HG03442 (cell line): ENCODE measurements around the gene KRTDAP.

Experiments used
- ATAC-seq: cut with Tn5 transposase; IDR thresholded peaks from one replicate; pipeline ENCODE4 v1.9.1; 2021; ENCODE audit warnings: mild to moderate bottlenecking, moderate library complexity; ENCODE audit not compliant: unreplicated experiment

Gene KRTDAP, protein sequence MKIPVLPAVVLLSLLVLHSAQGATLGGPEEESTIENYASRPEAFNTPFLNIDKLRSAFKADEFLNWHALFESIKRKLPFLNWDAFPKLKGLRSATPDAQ

DNA sequence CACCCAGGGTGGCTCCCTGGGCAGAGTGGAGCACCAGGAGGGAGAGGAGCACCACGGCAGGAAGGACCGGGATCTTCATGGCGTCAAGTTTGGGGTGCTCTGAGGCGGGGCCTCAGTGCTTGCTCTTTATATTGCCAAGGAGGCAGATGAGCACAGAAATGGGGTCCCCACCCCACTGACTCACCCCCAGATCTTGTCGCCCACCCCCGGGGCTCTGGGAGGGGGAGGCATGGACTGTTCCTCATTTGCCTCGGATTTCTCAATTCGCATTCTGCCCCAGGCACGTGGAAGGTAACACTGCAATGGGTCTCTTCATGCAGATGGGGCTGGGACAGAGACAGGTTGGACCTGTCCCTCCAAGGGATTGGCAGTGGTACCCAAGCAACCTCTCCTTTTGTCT, at the start of gene KRTDAP:
Gene KRTDAP (minus strand): TSS at position 101 of the 400 bp plus-strand sequence. CDS start 22 bp downstream, at position 79.
- ATAC-seq: no peak

DNA sequence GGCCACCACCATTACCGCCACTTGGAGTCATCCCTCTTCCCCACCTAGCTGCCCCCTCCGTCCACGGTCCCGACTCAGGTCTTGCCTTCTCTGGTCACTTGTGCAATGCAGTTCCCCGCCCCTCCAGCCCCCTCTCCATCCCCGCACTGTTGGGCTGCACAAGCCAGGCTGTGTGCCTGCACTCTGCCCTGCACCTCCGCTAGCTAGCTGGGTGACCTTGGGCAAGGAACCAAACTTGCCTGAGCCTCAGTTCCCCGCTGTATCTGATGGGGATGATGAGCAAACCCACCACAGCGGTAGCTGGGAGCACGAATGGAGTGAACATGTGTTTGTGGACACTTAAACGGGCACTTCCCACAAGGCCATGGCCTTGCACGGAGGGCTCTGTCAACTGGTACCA, 49.6 kb upstream of the KRTDAP start:
- ATAC-seq: no peak

DNA sequence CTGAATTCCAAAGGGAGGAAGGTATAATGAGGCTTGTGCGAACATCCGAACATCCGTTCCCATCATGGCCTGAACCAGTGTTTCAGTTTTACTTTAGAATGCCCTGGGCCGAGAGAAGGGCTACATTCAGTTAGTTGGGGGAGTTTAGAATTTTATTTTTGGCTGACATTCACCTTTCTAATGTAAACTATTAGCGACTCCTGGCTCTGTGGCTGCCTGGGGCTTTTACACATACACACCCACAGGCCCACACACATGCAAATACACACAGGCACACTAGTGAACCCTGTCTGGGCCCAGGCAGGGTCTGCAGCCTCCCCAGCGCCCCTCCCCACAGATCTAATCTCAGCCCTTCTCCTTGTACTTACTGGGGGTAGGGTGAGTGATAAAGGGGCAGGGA, 49.0 kb upstream of the KRTDAP start:
- no peak for ATAC-seq

DNA sequence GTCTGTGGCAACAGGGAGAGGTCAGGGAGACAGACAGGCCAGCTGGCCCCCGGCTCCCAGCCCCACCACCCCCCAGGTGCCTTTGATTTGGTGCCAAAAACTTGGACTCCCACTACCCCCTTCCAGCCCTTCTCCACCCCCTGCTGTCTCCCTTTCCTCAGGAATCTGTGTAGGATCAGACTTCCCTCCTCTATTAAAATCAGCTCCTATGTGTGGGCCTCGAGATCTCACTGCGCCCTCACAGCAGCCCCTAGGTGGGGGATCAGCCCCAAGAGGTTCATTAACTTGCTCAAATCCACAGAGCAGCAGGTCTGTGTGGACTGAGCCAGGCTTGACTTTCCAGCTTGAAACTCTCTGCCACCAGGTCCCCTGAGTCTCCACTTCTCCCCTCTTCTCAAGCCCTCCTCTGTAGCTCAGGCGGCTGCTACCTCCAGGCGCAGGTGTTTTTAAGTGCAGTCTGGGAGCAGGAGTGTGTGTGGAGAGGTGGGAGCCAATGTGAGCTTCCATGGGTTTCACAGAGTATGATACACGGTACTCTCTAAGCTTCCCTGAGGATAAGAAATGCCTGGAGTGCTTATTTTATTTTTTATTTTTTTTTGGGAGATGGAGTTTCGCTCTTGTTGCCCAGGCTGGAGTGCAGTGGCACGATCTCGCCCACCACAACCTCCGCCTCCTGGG, 44.7 kb upstream of the KRTDAP start:
- no peak for ATAC-seq

DNA sequence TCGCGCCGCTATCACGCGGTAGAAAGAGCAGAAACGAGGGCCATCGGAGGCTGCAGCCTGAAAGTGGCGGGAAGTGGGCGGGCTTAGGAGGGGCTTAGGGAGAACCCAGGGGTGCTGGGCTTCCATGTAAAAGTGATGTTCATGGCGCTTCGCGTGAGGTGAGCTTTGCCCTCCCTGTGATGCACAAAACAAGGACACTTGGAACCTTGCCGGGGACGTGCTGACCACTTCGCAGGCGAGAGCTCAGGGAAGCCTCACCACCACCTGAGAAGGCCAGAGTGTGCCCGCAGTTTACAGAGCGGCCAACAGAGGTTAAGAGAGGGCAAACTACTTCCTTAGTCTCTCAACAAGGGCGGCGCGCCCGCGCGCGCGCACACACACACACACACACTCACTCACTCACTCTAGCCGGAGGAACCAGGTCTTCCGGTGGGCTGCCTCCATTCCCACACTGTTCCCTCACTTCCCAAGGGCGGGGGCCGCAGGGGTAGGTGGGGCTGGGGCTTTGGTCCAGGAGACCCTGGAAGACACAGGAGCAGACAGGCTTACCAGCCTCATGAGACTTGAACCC, 43.6 kb upstream of the KRTDAP start:
- ATAC-seq: no peak

DNA sequence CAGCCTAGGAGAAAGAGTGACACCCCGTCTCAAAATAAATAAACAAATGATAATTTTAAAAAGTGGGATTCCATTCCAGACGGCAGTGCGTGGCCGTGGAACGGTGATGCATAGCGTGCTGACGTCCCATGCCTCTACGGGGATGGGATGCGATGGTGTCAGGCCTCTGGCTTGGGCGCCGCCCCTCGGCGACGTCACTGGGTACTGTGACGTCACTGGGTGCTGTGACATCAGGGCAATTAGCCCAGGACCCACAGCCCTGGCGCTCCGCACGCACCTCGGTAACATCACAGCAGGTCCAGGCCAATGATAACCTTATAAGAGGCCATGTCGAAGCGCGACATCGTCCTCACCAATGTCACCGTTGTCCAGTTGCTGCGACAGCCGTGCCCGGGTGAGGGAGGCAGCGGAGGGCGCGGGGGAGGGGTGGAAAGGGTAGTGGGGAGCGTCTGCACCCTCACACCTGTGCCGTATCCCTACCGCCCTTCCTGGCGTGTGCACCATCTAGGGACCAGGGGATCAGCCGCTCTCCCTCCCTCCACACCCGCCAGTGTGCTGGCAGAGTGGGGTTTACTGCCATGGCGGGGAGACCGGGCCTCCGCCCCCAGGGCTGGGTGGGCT, 43.0 kb upstream of the KRTDAP start, which contains the start of gene GAPDHS:
Gene GAPDHS (plus strand): TSS at position 256 of the 621 bp plus-strand sequence. CDS start 72 bp downstream, at position 328.
- no peak for ATAC-seq

DNA sequence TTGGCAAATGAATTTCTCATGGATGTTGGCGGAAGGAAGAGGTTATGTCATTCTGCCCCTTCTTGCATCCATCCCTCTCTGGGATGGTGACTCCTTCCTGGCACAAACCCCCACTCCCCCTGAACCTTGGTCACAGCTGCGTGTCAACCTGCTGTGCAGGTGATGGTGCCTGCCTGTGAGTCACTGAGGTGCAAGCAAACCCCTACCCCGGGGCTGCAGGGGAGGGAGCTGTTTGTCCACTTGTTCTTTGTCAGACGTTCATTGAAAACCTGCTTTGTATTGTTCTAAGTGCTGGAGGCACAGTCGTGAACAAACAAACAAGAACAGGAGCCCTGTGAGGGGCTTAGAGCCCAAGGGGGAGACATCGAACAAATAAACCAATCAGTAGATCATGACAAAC, 41.0 kb upstream of the KRTDAP start:
- no peak for ATAC-seq

DNA sequence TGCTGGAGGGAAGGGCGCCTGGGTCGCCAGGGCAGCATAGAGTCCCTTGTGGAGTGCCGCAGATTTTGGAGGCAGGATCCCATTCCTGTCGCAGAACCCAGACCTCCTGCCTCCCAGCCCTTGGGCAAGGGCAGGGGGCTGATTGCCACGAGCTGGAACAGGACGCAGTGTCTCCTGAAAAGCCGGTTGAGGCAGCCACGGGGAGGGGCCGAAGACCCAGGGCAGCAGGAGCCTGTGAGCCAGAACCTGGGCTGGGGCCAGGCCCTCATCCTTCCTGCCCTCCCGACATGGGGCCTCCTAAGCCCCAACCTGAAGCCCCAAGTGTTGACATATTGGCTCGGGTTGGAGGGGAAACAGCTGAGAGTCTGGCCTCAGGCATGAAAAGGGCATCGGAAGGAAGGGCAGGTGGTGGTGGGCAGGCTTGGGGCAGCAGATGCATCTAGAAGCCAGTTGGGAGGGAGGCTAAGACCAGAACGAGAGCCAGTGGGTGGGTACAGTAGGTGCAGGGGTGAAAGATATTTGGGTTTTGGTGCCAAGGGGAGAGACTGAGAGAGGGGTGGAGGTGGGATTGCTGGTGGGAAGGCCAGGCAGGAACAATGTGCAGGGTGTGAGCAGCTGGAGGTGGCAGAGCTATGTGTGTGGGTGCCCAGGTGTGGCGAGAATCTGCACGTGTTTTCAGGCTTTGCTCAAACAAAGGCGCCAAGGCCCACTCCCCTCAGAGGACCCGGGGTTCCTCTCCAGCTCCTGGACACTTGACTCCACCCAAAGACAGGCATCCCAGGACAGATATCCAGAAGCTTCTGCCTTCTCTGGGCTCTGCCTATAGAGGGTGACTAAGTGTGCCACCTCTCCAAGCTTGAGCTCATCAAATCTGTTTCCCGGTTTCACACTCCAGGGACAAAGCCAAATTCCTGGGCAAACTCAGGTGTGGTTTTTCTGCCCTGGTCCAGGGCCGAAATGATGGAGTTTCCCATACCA, 39.3 kb upstream of the KRTDAP start:
- ATAC-seq: no peak

DNA sequence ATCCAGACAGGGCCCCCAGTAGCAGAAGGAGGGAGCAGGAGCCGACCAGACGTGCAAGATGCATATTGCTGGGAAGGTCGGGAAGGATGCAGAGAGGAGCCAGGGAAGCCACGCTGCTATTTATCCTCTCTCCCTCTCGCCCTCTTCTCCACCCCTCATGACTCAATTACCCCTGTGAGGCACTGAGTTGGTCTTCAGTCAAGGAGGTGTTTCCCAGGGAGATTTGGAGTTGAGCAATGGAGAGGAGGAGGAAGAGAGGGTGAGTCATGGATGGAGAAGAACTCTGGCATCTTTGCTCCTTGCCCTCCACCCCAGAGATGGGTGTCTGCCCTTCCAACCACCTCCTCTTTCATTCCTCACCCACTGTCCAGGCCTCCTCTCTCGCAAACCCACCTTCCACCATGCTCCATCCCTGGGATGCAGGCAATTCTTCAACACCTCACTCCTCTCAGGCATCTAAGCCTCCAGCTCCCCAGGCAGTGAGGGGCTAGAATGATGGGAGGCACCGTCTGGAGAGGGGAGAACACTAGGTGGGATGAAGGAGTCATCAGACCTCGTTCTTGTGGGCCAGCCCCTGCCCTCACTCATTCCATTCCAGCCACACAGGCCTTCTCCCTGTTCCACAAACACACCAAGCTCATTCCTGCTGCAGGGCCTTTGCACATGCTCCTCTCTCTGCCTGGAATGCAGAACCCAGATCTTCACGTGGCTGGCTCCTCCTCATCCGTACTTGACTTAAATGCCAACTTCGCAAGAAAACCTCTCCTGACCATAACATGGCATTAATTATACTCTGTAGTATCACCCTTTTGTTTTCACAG, 38.2 kb upstream of the KRTDAP start, which contains the start of gene SBSN:
Gene SBSN (minus strand): TSS at position 94 of the 821 bp plus-strand sequence. CDS start 30 bp downstream, at position 64.
- ATAC-seq: no peak

DNA sequence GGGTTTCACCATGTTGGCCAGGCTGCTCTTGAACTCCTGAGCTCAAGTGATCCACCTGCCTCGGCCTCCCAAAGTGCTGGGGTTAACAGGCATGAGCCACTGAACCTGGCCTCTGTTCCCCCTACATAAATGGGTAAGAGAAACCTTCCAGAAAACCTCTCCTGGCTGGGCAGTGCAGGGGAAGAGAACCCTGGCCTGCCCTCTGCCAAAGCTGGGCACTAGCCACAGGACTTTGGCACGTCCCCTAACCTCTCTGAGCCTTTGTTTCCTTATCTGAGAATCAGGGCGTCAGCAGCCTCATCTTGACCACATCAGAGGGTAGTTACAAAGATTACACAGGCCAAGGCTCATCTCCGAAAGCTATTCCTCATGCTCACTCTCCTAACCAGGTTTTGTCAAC, 35.6 kb upstream of the KRTDAP start:
- ATAC-seq: no peak

DNA sequence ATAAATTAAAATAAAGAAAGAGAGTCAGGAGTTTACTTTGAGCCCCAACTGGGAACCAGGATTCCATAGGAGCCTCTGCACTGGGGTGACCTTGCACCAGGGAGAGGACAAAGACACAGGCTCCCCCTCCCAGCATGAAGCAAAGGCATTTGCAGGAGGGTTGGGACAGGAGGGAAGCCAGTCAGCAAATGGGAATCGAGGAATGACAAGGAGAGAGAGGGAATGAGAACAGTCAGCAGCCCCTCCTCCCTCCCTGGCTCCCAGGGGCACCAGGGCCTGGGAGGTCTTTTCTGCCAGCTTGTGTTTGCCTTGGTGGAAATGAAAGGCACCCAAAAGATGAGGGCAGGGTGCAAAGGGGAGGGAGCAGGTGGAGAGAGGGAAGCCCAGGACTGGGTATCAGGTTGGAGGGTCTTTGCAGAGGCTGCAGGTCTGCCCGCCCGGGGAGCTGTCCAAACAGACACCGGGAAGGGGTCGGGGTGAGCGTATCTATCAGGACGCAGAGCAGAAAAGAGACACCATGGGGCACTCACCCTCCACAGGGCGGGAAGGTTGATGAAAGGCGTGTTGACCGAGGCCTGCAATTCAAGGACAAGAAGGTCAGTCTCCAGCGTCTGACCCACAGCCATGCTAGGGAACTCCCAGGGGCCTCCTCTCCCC, 34.0 kb upstream of the KRTDAP start:
- ATAC-seq: no peak

DNA sequence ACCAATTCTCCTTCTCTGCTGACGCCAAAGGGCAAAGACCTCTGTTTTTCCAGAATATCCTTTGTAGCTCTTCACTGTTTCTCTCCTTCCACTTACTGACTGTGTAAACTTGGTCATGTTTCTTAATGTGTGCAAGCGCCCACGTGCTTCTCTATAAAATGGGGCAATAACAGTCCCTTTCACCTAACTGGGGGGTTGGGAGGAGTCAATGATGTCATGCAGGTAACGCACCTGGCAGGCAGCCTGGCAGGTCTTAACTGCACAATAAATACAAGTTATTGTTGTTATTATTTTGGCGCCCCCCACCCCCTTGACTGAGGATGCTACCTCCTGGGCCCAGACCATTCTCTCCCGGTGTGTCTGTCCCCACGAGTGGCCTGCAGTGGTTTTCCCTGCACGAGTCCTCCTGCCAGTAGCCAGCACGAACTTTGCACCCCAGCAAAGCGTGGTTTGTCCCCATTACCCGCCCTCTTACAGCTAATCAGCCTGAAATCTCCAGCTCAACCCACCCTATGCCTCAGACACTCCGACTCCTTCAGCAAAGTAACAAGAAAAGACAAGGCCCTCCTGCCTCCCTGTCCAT, 32.6 kb upstream of the KRTDAP start:
- ATAC-seq: no peak

DNA sequence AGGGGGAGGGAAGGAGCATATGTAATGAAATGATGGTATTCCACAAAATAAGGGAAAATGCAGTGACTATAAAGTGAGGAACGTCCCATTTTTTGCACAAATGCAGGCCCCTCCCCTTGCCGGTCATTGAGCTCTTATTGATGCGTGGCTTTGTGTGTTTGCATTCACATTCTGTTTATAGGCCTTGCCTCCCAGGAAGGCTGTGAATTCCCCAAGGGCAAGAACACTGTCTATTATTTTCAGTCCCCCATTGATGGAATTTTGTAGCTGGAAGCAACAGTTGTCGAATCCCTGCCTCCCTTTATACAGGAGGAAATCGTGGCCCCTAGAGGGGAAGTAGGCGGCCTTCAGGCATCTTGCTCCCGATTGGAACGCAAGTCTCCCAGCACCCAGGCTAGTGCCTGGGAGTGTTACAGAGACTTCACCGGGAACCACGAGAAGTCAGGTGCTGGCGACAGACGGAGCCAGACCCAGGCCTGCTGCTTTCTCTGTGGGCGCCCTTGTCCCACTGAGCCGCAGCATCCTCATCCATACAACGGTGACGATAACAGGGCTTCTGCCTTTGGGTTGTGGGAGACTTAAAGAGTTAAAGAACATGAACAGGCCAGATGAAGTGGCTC, 31.0 kb upstream of the KRTDAP start:
- ATAC-seq: no peak

DNA sequence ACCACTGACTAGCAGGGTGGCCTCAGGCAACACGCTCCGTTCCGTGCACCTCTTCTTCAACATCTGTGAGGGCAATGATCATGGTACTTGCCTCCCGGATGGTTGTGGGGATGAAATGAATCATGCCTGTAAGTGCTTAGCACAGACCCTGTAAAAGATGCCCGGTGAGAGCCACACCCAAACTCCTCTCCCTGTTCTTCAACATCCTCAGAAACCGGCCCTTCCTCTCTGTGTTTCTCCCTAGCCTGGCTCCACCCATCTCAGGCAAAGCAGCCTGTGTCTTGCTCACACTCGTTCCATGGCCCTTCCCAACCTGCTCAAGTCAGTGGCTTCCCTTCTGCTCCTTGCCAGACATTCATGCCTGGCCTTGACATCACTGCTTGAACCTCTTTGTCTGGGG, 29.0 kb upstream of the KRTDAP start:
- no peak for ATAC-seq

DNA sequence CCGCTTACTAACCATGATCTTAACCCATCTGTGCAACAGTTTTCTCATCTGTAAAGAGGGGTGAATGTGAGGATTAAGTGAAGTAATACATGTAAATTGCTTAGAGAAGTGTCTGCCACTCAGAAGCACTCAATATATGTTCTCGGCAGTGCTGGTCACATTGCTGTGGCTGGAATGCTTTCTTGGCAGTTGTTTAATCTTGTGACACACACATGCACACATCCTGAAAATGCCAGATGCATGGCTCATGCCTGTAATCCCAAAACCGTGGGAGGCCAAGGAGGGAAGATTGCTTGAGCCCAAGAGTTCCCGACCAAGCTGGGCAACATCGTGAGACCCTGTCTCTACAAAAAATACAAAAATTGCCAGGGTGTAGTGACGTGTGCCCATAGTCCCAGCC, 28.0 kb upstream of the KRTDAP start:
- ATAC-seq: no peak

DNA sequence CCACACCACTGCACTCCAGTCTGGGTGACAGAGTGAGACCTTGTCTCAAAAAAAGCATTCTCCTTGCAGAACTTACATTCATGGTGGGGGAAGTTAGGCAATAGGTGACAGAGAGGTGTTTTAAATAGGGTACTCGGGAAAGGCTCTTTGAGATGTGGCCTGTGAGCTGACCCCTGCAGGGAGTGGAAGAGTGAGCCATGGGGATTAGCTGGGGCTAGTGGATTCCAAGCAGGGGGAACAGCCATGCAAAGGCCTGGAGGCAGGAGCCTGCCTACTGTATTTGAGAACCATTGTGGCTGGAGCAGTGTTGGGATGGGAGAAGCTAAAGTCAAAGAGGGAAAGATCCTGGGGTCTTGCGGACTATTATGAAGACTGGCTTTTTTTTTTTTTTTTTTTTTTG, 27.1 kb upstream of the KRTDAP start:
- ATAC-seq: no peak

DNA sequence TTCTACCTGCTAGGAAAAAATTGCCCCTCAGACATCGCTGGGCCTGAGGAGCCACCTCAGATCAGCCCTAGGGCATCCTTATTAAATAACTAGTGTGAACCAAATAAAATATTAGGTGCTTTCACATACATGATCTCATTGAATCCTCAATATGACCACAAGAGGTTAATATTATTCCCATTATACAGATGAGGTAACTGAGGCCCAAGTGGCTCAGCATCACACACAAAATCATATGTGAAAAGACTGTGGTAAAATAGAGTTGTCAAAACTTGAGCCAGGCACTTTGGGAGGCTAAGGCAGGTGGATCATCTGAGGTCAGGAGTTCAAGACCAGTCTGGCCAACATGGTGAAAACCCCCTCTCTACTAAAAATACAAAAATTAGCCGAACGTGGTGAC, 26.0 kb upstream of the KRTDAP start:
- ATAC-seq: no peak

DNA sequence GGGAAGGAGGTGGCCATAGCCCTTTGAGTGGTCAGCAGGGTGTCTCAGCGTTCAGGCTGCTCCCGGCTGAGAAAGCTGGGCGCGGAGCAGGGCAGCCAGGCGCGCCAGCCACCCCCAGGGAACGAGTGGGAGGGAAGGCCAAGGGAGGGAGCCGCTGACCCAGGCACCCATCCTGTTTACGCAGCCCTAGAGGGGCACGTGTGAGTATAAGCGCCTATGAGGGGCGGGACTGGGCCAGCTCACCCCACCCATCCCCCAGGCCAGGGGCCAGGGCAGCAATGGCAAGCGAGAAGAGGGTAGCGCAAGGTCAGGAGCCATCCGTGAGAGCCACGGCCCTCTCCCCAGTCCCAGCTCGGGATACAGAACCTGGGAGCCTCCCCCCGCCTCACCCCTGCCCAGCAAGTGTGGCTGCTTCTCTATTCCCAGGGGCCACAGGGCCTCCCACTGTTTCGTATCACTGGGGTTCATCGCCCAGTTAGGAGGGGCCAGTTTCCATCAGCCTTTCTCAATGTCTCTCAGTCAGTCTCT, 24.1 kb upstream of the KRTDAP start:
- no peak for ATAC-seq
